HG02885 (cell line): Measurements from ENCODE around the gene NEDD9.

Experiments
- ATAC-seq: cut with Tn5 transposase; IDR thresholded peaks from one replicate; pipeline ENCODE4 v1.9.1; 2021; ENCODE audit warnings: mild to moderate bottlenecking; ENCODE audit not compliant: unreplicated experiment, poor library complexity

The NEDD9 gene

GRCh38 chr6:11232193-11232769 lies at the start of gene NEDD9:
TSS of gene NEDD9 (minus strand) at chr6:11232668. CDS start at chr6:11232515, 153 bp downstream.
- ATAC-seq: peak; percentile 100

- no peak for ATAC-seq
Measured at GRCh38 chr6:11282245-11282644, 49.8 kb upstream of the NEDD9 start.

GRCh38 chr6:11280394-11280793 lies 47.9 kb upstream of the NEDD9 start:
- ATAC-seq: no peak

- ATAC-seq: no peak
Measured at GRCh38 chr6:11279284-11279689, 46.8 kb upstream of the NEDD9 start.

GRCh38 chr6:11278207-11278559 lies 45.7 kb upstream of the NEDD9 start:
- peak; percentile 34 for ATAC-seq

GRCh38 chr6:11277275-11278206 lies 45.1 kb upstream of the NEDD9 start:
- peak; percentile 57 for ATAC-seq

GRCh38 chr6:11276911-11277274 lies 44.4 kb upstream of the NEDD9 start:
- no peak for ATAC-seq

GRCh38 chr6:11276228-11276627 lies 43.8 kb upstream of the NEDD9 start:
- ATAC-seq: no peak

- ATAC-seq: peak; percentile 67
Measured at GRCh38 chr6:11275598-11275997, 43.1 kb upstream of the NEDD9 start.

- ATAC-seq: no peak
Measured at GRCh38 chr6:11273406-11274065, 41.1 kb upstream of the NEDD9 start.

GRCh38 chr6:11272491-11273192 lies 40.2 kb upstream of the NEDD9 start:
- ATAC-seq: no peak

GRCh38 chr6:11271228-11272020 lies 39.0 kb upstream of the NEDD9 start:
- no peak for ATAC-seq

GRCh38 chr6:11270030-11271027 lies 37.9 kb upstream of the NEDD9 start:
- no peak for ATAC-seq

- ATAC-seq: no peak
Measured at GRCh38 chr6:11268978-11269377, 36.5 kb upstream of the NEDD9 start.

GRCh38 chr6:11266926-11267325 lies 34.5 kb upstream of the NEDD9 start:
- no peak for ATAC-seq

- ATAC-seq: no peak
Measured at GRCh38 chr6:11265932-11266331, 33.5 kb upstream of the NEDD9 start.

- no peak for ATAC-seq
Measured at GRCh38 chr6:11264100-11264499, 31.6 kb upstream of the NEDD9 start.

- no peak for ATAC-seq
Measured at GRCh38 chr6:11263291-11263775, 30.9 kb upstream of the NEDD9 start.

- no peak for ATAC-seq
Measured at GRCh38 chr6:11262242-11262641, 29.8 kb upstream of the NEDD9 start.
